ENCODE measurements around the gene ADAM19.

DNA sequence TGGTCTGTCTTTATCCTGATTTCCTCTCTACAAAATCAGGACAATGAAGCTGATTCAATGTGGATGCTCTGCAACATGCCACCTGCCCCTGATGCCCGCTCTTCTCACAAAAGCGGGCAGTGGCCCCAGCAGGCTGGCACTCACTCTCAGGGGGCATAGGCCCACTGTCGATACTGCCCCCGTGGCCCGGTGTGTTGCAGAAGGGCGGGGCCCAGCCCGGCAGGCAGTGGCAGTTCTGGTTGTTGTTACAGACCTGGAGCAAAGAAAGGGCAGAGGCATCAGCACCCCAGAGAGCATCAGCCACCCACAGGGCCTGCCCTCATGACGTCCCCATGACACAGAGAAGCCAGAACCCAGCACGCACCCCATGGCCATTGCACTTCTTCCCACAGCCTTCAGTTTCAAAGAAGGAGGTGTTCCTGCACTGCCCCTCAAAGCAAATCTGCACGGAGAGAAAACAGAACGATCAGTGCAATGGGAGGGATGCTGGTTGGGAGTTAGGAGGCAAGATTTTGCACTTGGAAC, 84.0 kb downstream of the ADAM19 start:
- TF ChIP-seq, protein P1, sequence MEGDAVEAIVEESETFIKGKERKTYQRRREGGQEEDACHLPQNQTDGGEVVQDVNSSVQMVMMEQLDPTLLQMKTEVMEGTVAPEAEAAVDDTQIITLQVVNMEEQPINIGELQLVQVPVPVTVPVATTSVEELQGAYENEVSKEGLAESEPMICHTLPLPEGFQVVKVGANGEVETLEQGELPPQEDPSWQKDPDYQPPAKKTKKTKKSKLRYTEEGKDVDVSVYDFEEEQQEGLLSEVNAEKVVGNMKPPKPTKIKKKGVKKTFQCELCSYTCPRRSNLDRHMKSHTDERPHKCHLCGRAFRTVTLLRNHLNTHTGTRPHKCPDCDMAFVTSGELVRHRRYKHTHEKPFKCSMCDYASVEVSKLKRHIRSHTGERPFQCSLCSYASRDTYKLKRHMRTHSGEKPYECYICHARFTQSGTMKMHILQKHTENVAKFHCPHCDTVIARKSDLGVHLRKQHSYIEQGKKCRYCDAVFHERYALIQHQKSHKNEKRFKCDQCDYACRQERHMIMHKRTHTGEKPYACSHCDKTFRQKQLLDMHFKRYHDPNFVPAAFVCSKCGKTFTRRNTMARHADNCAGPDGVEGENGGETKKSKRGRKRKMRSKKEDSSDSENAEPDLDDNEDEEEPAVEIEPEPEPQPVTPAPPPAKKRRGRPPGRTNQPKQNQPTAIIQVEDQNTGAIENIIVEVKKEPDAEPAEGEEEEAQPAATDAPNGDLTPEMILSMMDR (IDR thresholded peaks at IDR 0.05): no peak
- TF ChIP-seq POLR2A (IDR thresholded peaks at IDR 0.05): no peak

All from ovary (tissue), 3 donors.